H54 (cell line): ENCODE results near the gene CPT1C.

ENCODE experiments used
- DNase-seq: peaks from one replicate; pipeline ENCODE4 v3.0.0; 2011; ENCODE audit warnings: low spot score, mixed read lengths; ENCODE audit not compliant: insufficient read length
- FAIRE-seq: peaks from 3 replicates; lab custom pipeline; 2011; peaks lifted over from hg19 to GRCh38; lab: Jason Lieb, UNC
- POLR2A ChIP-seq: IDR thresholded peaks from 2 replicates; pipeline ENCODE4 v1.6.1; 2011; ENCODE audit warnings: low read depth, mild to moderate bottlenecking, low read length

The CPT1C gene

GRCh38 chr19:49681830-49682229 lies 9.1 kb upstream of the CPT1C start:
- no peak for FAIRE-seq
- no peak for DNase-seq
- TF ChIP-seq POLR2A: no peak

GRCh38 chr19:49682274-49682673 lies 8.6 kb upstream of the CPT1C start:
- TF ChIP-seq POLR2A: no peak
- FAIRE-seq (no peak), DNase-seq (no peak)

GRCh38 chr19:49683814-49684250 lies 7.1 kb upstream of the CPT1C start:
- TF ChIP-seq POLR2A: no peak
- FAIRE-seq (no peak), DNase-seq (no peak)

GRCh38 chr19:49684251-49684982 lies 6.5 kb upstream of the CPT1C start:
- DNase-seq (no peak), FAIRE-seq (no peak)
- TF ChIP-seq POLR2A: no peak

- TF ChIP-seq POLR2A: no peak
Observed at GRCh38 chr19:49684983-49685553, 5.8 kb upstream of the CPT1C start.

GRCh38 chr19:49685845-49686332 lies 5.0 kb upstream of the CPT1C start:
- no peak for DNase-seq
- FAIRE-seq: no peak
- TF ChIP-seq POLR2A: no peak

More at GRCh38 chr19:49684983-49685553, 5.8 kb upstream of the CPT1C start:
- no peak for FAIRE-seq
- DNase-seq: no peak

- TF ChIP-seq POLR2A: no peak
- FAIRE-seq (no peak), DNase-seq (no peak)
Observed at GRCh38 chr19:49686503-49687088, 4.3 kb upstream of the CPT1C start.

GRCh38 chr19:49687150-49687549 lies 3.8 kb upstream of the CPT1C start:
- FAIRE-seq (no peak), DNase-seq (no peak)
- no peak for TF ChIP-seq POLR2A

- FAIRE-seq: no peak
- no peak for DNase-seq
- no peak for TF ChIP-seq POLR2A
Observed at GRCh38 chr19:49687566-49688316, 3.2 kb upstream of the CPT1C start.

GRCh38 chr19:49688531-49689132 lies 2.3 kb upstream of the CPT1C start:
- no peak for DNase-seq
- no peak for TF ChIP-seq POLR2A
- no peak for FAIRE-seq

GRCh38 chr19:49689133-49690078 lies 1.5 kb upstream of the CPT1C start, which contains the start of gene ADM5:
Gene ADM5, plus strand, starts transcription at chr19:49689594. Its CDS starts 244 bp downstream, at chr19:49689838.
- DNase-seq (no peak), FAIRE-seq (no peak)
- TF ChIP-seq POLR2A: no peak

- no peak for TF ChIP-seq POLR2A
- no peak for FAIRE-seq
Observed at GRCh38 chr19:49690079-49690655, 749 bp upstream of the CPT1C start.

More at GRCh38 chr19:49690079-49690655, 749 bp upstream of the CPT1C start:
- no peak for DNase-seq
